DMS79 (cell line): Measurements from ENCODE around the gene USP20.

Experiments
- DNase-seq: peaks from one replicate; lab custom pipeline; 2025; lab: John Stamatoyannopoulos, UW

The USP20 gene

DNA sequence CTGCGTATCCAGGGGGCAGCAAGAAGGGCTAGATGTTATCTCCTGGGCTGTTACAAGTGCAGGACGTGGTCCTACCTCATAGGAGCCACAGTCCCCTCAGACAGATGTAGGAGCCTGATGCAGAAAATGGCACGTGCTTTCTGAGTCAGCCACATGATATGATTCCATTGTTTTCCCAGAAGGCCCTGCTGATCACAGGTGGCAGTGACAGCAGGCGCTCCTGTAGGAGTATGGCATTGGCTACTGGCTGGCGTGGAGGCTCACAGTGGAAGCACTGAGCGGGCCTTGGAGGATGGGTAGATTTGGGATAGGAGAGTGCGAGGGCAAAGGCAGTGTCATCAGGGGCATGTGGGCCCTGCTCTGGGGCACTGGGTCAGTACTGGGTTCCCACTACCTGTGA lies 21.9 kb downstream of the USP20 start:
- no peak for DNase-seq

DNA sequence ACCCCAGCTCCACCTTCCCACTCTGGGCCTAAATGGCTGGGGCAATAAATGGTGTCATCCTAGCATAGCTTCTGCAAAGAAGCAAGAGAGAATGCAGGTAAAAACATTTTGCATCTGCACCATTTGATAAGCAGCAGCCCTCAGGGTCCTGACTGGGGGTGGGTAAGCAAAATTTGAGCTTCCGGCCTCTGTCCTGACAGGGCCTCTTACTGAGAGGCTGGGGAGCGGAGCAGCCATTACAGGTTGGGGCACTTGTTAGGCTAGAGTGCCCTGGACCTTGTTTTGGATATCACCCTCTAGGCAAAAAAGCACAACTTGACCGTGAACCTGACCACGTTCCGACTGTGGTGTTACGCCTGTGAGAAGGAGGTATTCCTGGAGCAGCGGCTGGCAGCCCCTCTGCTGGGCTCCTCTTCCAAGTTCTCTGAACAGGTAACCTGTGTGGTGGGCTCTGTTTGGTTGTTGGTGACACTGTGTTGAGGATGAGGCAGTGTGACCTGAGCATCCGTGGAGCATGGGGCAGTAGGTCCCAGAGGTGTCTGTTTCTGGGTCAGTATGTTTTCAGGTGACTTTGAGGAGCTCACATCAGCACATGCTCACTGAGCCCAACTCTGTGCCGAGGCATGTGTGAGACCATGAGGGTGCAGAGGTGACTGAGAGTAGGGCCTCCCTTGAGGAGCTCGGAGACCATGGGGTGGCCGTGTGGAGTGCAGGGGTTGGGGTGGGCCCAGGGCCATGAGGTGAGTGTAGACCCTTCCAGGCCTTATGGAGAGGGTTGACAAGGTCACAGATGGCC lies 23.1 kb downstream of the USP20 start:
- no peak for DNase-seq

DNA sequence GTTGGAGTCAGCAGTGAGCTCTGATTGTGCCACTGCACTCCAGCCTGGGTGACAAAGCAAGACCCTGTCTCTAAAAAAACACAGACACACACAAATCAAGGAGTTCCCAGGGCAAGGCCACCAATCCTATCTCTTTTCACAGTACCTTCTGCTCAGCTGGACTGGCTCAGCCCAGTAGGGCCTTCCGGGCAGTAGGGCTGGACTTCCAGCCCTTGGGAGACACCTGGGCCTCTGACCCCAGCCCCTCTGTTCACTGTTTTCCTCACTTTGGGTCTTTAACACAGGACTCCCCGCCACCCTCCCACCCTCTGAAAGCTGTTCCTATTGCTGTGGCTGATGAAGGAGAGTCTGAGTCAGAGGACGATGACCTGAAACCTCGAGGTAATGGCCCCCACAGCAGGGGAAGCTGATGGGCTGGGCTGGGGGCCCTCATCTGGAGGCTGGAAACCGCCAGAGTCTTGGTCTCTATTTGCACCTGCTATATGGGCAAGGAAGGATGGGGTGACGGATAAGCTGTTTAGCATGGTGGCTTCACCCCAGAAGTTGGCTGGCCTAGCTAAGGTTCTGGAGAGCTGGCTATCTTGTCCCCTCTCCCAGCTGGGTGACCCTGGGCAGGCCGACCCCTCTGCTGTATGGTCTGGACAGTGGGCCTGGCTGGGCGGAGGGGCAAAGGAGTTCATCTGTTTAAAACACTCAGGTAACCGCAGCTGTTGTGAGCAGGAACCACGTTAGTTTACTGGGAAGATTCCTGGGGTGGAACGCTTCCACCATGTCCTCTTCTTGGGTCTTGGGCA lies 25.6 kb downstream of the USP20 start:
- DNase-seq = no peak

DNA sequence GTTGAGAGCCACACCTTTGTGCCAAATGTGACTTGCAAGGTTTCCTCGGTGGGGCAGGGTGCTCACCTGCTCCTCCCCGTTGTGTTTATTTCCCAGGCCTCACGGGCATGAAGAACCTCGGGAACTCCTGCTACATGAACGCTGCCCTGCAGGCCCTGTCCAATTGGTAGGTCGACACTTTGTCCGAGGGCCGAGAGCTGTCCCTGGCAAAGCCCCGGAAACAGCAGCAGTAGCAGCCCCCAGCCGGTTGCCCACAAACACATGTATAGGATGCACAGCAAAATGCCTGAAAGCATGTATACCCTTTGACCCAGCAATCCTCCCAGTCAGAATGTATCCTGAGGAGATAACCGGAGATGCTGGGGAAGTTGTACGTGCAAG lies 26.2 kb downstream of the USP20 start:
- no peak for DNase-seq

DNA sequence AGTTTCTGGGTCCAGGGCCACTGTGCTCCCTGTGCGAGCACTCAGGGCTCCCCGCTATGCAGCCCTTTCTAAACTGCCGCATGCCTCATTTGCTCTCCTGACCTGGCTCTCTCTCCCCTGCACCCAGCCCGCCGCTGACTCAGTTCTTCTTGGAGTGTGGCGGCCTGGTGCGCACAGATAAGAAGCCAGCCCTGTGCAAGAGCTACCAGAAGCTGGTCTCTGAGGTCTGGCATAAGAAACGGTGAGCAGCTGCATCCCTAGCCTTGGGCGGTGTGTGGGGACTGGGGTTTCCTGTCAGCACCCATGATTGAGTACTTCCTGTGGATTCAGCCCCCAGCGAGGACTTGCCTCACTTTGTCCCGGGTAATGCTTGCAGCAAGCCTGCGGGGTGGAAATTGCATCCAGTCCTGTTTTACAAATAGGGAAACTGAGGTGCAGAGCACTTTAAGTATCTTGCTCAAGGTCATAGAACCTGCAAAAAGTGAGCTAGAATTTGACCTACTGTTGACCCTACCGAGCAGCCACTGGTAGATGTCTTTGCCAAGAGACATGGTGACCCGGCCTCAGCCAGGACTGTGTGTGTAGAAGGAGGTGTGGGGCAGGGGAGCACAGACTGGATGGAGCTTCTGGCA lies 27.9 kb downstream of the USP20 start:
- no peak for DNase-seq

DNA sequence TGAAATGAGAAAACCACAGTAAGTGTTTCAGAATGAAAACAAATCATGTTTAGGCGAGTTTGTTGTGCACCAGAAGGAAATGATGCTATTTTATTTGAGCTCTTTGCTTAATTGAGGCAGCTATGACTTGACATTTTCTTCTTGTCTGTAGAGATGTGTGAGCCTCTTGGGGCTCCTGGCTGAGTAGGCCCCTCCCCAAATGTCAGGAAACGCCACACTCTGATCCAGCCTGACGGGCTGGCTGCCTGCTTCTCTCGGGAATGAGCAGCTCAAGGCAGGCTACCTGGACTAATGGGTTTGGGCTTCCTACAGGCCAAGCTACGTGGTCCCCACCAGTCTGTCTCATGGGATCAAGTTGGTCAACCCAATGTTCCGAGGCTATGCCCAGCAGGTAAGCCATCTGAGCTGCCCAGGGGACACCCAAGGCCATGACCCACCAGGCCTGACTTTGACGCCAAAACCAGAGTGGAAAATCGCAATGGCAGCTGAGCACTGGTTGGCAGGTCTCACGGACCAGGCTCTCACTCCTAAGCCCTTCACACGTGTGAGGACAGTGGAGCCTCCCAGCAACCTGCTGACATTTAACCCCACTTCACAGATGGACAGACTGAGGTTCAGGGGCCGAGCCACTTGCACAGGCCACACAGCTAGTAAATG lies 29.9 kb downstream of the USP20 start:
- no peak for DNase-seq

DNA sequence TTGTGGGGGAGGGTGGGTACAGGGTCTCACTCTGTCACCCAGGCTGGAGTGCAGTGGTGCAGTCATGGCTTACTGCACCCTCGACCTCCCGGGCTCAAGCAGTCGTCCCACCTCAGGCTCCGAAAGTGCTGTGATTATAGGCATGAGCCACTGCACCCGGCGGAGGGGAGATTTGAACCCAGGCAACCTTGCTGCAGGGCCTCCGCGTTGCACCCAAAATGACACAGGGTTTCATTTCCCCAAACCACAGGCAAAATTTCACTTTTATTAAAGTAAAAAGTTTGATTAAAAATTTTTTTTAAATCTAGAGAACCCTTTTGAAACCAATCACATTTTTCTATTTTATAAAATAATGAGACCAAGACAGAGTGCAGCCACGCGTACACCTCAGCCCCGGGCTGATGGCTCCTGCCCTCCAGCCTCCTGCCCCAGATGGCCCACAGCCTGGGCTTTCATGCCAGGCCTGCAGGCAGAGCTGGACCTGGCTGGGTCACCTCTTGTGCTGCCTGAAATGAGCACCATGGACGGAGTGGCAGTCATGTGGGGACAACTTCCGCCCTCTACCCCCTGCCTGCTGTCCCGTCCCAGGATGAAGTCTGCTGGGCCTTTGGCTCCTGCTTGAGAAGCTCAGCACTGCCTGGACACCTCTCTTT lies 30.5 kb downstream of the USP20 start:
- DNase-seq = no peak

DNA sequence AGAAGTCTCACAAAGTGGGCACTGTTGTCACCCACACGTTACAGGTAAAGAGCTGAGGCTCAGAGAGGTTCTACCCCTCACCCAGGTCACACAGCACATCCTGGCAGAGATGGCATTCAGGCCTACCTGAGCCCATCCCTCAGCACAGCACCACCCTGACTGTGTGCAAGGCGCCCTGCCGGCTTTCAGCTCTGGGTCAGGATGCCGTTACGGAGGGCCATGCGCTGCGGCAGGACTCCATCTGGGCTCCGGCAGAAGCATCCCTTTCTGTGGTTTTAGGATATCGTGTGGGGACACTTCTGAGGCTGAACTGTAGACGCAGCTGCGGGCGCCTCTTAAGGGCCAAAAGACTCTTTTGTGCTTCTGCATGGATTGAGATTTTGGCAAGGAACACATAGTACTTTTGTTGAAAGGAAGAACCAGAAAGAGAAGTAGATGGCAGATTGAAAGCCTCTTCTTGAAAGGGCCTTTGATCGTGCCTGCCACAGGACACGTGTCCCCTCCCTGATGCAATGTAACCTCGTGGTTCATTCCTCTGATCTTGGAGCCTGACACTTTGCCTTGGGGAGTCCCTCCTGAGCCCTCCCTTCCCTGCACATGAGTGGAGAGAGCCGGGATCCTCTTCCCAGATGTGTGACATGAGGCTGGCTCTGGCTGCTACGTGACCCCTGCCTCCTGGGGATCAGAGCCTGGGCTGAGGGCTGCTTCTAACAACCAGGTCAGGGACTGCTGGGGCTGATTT lies 31.3 kb downstream of the USP20 start:
- DNase-seq = no peak

DNA sequence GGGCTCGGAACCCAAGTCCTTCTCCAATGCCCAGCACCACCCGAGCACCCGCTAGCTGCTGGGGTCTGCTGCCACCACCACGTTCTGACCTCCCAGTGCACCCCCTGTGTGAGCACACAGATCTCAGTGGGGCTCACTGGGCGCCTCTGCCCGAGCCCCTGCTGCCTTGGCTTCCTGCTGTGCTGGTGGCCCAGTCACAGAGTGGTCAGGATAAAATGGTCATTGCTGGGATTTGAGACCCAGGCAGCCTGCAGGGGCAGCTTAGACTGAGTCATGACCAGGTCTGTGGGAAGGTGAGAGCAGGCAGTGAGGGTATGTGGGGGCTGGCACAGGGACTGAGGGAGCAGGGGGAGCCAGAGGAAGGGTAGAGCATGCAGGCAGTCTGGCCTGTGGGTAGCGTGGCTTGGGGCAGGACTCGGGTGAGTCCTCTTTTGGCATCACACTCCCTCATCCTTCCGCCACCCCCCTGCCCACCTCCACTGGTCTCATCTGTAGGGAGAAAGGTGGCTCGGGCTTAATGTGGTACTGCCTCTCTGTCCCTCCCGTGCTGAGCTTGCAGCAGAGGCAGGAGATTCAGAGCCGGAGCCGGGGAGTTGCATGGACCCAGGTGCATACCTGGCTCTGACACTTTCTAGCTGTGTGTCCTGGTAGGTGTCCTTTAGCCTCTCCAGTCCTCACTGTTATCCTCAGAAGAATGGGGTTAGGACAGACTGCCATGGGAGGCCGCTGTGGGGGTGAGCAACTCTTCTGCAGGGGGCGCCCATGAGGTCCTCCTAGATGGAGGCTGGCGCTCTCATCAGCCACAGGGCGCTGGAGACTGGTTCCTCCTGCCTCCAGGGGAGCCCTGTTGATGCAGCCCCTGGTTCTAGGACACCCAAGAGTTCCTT lies 32.1 kb downstream of the USP20 start:
- no peak for DNase-seq

DNA sequence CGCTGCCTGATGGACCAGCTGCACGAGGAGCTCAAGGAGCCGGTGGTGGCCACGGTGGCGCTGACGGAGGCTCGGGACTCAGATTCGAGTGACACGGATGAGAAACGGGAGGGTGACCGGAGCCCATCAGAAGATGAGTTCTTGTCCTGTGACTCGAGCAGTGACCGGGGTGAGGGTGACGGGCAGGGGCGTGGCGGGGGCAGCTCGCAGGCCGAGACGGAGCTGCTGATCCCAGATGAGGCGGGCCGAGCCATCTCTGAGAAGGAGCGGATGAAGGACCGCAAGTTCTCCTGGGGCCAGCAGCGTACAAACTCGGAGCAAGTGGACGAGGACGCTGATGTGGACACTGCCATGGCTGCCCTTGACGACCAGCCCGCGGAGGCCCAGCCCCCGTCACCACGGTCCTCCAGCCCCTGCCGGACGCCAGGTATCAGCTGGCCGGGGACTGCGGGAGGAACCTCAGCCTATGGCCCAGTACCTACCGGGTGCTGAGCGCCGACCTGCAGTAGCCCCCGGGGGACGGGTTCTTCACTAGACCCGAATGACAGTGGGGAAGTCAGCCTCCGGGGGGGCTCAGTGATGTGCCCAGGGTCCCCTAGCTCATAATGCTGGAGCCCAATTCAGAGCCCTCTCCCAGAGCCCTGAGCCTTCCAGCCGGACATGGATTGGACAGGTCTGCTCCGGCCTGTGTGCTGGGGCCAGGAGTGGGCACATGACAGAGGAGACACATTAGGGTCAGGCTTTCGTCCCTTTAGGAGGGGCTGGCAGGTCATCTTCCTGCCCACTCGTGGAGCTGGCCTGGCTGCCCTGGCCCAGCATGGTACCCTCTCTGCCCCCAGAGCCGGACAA lies 33.0 kb downstream of the USP20 start:
- no peak for DNase-seq

DNA sequence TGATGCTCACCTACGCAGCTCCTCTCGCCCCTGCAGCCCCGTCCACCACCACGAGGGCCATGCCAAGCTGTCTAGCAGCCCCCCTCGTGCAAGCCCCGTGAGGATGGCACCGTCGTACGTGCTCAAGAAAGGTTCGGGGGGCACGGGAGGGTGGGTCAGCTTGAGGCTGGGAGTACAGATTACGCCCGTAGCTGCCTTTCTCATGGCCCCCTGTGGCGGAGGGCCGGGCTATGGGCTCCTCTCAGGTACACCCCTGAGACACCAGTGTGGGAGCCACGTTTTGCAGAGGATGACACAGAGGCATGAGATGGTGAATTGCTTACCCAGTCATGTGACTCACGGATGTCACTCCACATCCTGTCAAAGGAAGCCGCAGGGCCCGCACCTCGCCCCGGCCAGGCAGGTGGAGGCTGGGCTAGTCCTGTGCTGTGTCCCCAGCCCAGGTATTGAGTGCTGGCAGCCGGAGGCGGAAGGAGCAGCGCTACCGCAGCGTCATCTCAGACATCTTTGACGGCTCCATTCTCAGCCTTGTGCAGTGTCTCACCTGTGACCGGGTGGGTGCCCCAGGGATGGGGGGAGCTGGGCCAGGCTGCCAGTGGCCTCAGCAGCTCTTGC lies 33.7 kb downstream of the USP20 start:
- no peak for DNase-seq

DNA sequence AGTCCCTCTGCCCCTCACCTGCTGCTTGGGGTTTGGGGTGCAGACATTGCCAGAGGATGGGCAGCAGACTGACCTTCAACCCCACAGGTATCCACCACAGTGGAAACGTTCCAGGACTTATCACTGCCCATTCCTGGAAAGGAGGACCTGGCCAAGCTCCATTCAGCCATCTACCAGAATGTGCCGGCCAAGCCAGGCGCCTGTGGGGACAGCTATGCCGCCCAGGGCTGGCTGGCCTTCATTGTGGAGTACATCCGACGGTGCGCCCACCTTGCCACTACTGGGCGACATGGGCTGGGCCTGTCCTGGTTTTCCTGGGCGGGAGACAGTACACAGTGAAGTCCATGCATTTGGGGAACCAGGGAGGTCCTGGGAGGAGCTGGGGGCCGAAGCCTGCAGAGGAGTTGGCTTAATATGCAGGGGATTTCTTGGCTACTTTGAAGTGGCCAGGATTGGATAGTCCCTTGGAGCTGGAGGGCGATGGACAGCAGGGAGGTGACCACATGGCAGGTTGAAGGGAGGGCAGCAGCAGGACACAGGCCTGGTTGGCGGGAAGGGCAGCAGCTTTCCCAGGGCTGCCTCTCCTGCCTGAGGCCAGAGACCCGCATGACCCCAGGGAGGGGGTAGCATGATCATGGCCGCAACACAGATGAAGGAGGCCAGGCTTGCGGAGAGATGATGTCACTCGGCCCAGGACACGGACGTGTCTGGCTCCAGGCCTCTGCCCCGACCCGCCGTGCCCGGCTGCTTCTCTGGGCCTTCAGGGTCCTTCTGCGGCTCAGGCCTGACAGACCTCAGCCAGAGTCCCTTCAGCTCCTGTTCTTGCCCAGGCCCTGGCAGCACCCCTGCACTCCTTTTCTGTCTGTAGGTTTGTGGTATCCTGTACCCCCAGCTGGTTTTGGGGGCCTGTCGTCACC lies 34.6 kb downstream of the USP20 start:
- no peak for DNase-seq

DNA sequence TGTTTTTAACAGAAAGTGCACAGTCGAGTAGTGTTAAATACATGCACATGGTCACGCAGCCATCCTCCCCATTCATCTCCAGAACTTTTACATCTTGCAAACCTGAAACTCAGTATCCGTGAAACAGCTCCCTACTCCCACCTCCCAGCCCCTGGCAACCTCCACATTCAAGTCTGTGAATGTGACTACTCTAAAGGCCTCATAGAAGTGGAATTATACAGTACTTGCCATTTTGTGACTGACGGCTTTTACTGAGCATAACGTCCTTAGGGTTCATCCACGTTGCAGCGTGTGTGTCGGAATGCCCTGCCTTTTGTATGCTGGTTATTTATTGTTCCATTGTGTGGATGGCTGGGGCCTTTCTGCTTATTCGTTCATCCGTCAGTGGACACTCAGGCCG lies 35.8 kb downstream of the USP20 start:
- no peak for DNase-seq

DNA sequence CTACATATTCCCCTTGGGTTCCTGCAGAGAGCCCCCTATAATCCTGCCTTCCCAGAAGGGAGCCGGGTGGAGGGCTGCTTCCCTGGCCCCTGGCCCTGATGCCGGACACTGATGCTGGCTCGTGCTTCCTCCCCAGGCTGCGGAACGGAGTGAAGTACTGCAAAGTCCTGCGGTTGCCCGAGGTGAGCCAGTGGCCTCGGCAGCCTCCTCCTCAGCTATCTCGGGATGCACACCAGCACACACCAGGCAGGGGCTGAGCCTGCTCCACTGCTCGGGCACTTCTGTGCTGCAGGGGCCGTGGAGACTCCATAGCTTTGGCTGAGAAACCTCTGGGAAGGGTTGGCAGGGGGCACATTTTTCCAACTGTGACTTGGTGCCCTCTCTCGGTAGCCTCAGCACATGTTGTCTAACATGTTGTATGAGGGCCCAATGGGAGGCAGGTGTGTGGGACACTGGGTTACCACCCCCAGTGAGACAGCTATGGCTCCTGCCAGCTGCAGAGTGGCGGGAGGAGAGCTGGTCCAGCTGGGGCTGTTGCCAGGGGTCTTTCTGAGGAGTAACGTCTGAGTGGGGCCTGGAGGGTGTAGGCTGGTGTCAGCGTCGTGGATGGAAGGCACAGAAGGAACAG lies 38.4 kb downstream of the USP20 start:
- no peak for DNase-seq

DNA sequence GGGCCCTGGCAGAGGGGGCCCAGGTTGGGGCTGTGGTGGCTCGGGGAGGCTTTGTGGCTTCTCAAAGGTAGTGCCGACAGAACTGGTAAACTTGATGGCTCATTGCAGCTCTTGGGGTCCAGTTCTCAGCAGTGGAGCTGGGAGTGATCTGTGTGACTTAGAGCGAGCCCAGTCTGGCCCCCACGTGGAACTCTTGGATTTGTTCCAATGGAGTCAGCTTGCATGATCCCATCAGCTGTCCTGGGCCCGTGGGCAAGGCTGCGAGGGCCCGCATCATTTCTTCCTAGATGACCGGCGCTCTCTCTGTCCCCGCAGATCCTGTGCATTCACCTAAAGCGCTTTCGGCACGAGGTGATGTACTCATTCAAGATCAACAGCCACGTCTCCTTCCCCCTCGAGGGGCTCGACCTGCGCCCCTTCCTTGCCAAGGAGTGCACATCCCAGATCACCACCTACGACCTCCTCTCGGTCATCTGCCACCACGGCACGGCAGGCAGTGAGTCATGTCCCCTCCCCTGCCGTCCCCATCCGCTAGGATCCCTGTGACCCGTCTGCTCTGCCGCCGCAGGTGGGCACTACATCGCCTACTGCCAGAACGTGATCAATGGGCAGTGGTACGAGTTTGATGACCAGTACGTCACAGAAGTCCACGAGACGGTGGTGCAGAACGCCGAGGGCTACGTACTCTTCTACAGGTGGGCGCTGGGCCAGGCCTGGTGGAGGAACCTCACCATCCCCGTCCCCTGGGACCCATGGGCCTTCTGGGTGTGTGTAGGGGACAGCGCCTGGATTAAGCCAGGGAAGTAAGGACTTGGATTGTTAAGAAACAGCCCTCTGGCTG lies 39.2 kb downstream of the USP20 start:
- DNase-seq = no peak

DNA sequence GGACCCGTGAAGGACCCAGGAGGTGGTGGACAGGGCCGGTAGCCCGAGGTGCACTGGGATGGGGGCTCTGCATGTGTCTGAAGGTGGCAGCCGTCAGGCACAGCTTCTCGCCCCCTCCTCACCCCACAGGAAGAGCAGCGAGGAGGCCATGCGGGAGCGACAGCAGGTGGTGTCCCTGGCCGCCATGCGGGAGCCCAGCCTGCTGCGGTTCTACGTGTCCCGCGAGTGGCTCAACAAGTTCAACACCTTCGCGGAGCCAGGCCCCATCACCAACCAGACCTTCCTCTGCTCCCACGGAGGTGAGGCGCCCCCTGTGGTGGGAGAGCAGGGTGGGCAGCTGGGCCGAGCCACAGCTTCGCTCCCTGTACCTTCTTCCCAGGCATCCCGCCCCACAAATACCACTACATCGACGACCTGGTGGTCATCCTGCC lies 39.9 kb downstream of the USP20 start:
- DNase-seq = no peak
